CD4-positive, alpha-beta T cell (primary cell): ENCODE data around the gene ZBTB24. TPM values are rescaled to one million over a fixed set of nuclear protein-coding genes. Genes with fewer than 3 reads are reported as not detected.

Source experiments
- ATAC-seq: fragments of 200-7000 bp; cut with Tn5 transposase; one replicate; pipeline ENCODE4 v1.10.0; 2022; ENCODE audit warnings: mild to moderate bottlenecking; ENCODE audit not compliant: poor library complexity
- CTCF ChIA-PET: fragments of 350-600 bp; sonication (Branson Sonifier 250); formaldehyde crosslinking; loops from one replicate; lab custom pipeline; 2021; ENCODE audit warnings: antibody characterized with exemption, inconsistent platforms; lab: Charles Lee
- POLR2A ChIA-PET: fragments of 350-600 bp; sonication (Branson Sonifier 250); formaldehyde crosslinking; loops from one replicate; lab custom pipeline; 2021; ENCODE audit warnings: antibody characterized with exemption, inconsistent platforms; lab: Charles Lee
- DNase-seq, 14 experiments: peaks; one replicate each; pipeline ENCODE4 v3.0.0-alpha.2; 2013 to 2020; ENCODE audit warnings: mixed read lengths in 2 of 14
- H3K27ac ChIP-seq, 2 donors: one replicate each; pipeline versions ENCODE4 v1.5.1 to v1.7.0; 2013; ENCODE audit warnings: low read length in 2 of 2, low read depth in 1 of 2, mild to moderate bottlenecking in 1 of 2
- H3K27me3 ChIP-seq, 2 experiments: 1 replicate in 1 of 2; 2 replicates in 1 of 2; pipeline versions ENCODE4 v1.6.1 to v1.7.0; 2013; ENCODE audit warnings: low read length in 2 of 2, control low read depth in 1 of 2, mild to moderate bottlenecking in 1 of 2, moderate library complexity in 1 of 2; ENCODE audit not compliant: insufficient read depth in 2 of 2, control insufficient read depth in 1 of 2
- H3K36me3 ChIP-seq: one replicate; pipeline ENCODE4 v1.6.1; 2013; ENCODE audit warnings: low read length, control low read depth; ENCODE audit not compliant: insufficient read depth
- H3K4me1 ChIP-seq: one replicate; pipeline ENCODE4 v1.6.1; 2013; ENCODE audit warnings: low read length, control low read depth; ENCODE audit not compliant: insufficient read depth
- H3K4me3 ChIP-seq: one replicate; pipeline ENCODE4 v1.5.1; 2013; ENCODE audit warnings: mild to moderate bottlenecking, low read length, moderate library complexity
- H3K9me3 ChIP-seq, 2 experiments: 1 replicate in 1 of 2; 2 replicates in 1 of 2; pipeline versions ENCODE4 v1.6.1 to v1.7.0; 2013; ENCODE audit warnings: low read length in 2 of 2, mild to moderate bottlenecking in 2 of 2, control low read depth in 1 of 2, moderate library complexity in 1 of 2; ENCODE audit not compliant: control insufficient read depth in 1 of 2, insufficient read depth in 1 of 2
- H3K27ac Mint-ChIP-seq: one replicate; pipeline ENCODE4 v1.8.0; 2020; ENCODE audit warnings: mixed read lengths
- H3K27me3 Mint-ChIP-seq: one replicate; pipeline ENCODE4 v1.8.0; 2021; ENCODE audit warnings: mixed read lengths
- H3K36me3 Mint-ChIP-seq: one replicate; pipeline ENCODE4 v1.8.0; 2021; ENCODE audit warnings: low read depth, mixed read lengths
- H3K4me1 Mint-ChIP-seq: one replicate; pipeline ENCODE4 v1.8.0; 2021; ENCODE audit warnings: low read depth, mixed read lengths
- H3K4me3 Mint-ChIP-seq: one replicate; pipeline ENCODE4 v1.8.0; 2020; ENCODE audit warnings: mild to moderate bottlenecking, mixed read lengths
- H3K9me3 Mint-ChIP-seq: one replicate; pipeline ENCODE4 v1.8.0; 2020; ENCODE audit warnings: mixed read lengths
- CTCF ChIP-seq: fragments of 200-600 bp; IDR thresholded peaks from one replicate; pipeline ENCODE4 v1.8.0; 2022; ENCODE audit warnings: antibody characterized with exemption, mild to moderate bottlenecking
- intact Hi-C, 2 experiments: fragments of 100-400 bp; cut with DNase I in 1 of 2; cut with micrococcal nuclease in 1 of 2; formaldehyde crosslinking; loops; one replicate each; pipeline versions ENCODE4 v1.15.1 to v1.9.0; 2023 to 2025; cut with DNase I, micrococcal nuclease
- total RNA-seq, 174 experiments: library from RNA in 2 of 174; stranded (reverse) in 2 of 174; gene quantifications; one replicate each; pipeline ENCODE4 v1.2.3 and lab custom pipeline; 2021 to 2026

ZBTB24 gene
- total RNA-seq, 2 experiments from 2014 or later: 10.4 to 10.5 TPM

DNA sequence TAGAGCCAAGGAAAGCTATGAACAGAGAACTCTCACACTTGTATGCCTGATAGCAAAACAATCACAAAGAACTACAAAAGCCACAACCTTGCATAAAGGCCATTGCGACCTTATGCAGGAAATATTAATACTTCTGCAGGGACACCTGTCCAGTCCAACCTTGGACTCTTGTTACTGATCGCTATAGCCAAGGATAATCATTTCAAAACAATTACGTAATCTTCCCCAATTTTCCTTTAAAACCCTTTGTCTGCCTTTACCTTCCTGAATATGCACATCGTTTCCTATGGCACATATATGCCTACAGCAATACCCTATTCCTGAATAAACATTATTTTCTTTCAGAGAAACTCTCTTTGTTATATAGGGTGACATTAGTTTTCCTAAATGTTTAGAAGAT, 65.4 kb downstream of the ZBTB24 start:
- no peak for ATAC-seq
- CTCF ChIA-PET: interaction anchor here (1.2 kb wide), 1 partner anchor 23 kb away, joined by 4 read pairs; the partner anchor contains the start of genes PPIL6 and SMPD2
- intact Hi-C loops: no loop called here
- POLR2A ChIA-PET: no interaction called here
- Mint-ChIP-seq H3K27ac (no peak overlapping the region), H3K4me3 (no peak overlapping the region), H3K9me3 (no peaks in the 10 kb centered on the region), H3K36me3 (no peaks in the 10 kb centered on the region), H3K27me3 (no peaks in the 10 kb centered on the region), H3K4me1 (no peaks in the 10 kb centered on the region)
- TF ChIP-seq CTCF: no peak
- Histone ChIP-seq H3K27me3 (no peaks in the 10 kb centered on the region), H3K4me1 (no peaks in the 10 kb centered on the region), H3K9me3 (no peaks in the 10 kb centered on the region), H3K27ac (no peak overlapping the region), H3K36me3 (no peaks in the 10 kb centered on the region), H3K4me3 (no peak overlapping the region)
- DNase-seq: no peak

Other genes starting within 250 kb of the ZBTB24 start
- 100 to 1,000 TPM; 179 to 183 TPM for gene CD164, start 100.8 kb downstream of the ZBTB24 start, total RNA-seq
- 1 to 10 TPM in 1 of 2 experiments, under 1 TPM in 1; 0.84 to 1.3 TPM for gene PPIL6, start 42.6 kb downstream of the ZBTB24 start, total RNA-seq
- 10 to 100 TPM; 25.7 to 27.3 TPM for gene SMPD2, start 42.5 kb downstream of the ZBTB24 start, total RNA-seq
- gene MICAL1, start 27.4 kb downstream of the ZBTB24 start, total RNA-seq: 100 to 1,000 TPM; 106 to 107 TPM
- gene AK9, start 208.0 kb upstream of the ZBTB24 start, total RNA-seq: 1 to 10 TPM; 5.3 to 6.6 TPM
- 1 to 10 TPM; 3.3 to 4.0 TPM for gene FIG4, start 208.1 kb upstream of the ZBTB24 start, total RNA-seq